Prostate gland (tissue), 2 donors: ENCODE measurements around the gene STARD4. TPM values are rescaled to one million over a fixed set of nuclear protein-coding genes. Genes with fewer than 3 reads are reported as not detected.

Source experiments
- DNase-seq: peaks from one replicate; pipeline ENCODE4 v3.0.0-alpha.2; 2019; ENCODE audit warnings: low spot score
- H3K27ac ChIP-seq, 2 donors: fragments of 200-600 bp; sonication (generic); 2 replicates each; pipeline ENCODE4 v1.5.1; 2017 to 2019
- H3K27me3 ChIP-seq: fragments of 200-600 bp; sonication (generic); replicated peaks from 2 replicates; pipeline ENCODE4 v1.5.1; 2019; ENCODE audit not compliant: insufficient read depth
- H3K36me3 ChIP-seq, 2 donors: fragments of 200-600 bp; sonication (generic); 1 replicate in 1 of 2; 2 replicates in 1 of 2; pipeline versions ENCODE4 v1.5.1 to v1.8.1; 2017 to 2019
- H3K4me1 ChIP-seq: fragments of 200-600 bp; sonication (generic); replicated peaks from 2 replicates; pipeline ENCODE4 v1.5.1; 2019
- H3K4me3 ChIP-seq, 2 donors: fragments of 200-600 bp; sonication (generic); 2 replicates each; pipeline ENCODE4 v1.5.1; 2017 to 2019
- H3K9me3 ChIP-seq: fragments of 200-600 bp; sonication (generic); 2 replicates; pipeline ENCODE4 v1.5.1; 2017
- POLR2A ChIP-seq: fragments of 450-650 bp; IDR thresholded peaks from one replicate; pipeline ENCODE4 v1.6.1; 2016; ENCODE audit warnings: antibody characterized with exemption, mild to moderate bottlenecking
- POLR2AphosphoS5 ChIP-seq: sonication (generic); formaldehyde crosslinking; IDR thresholded peaks from one replicate; pipeline ENCODE4 v1.6.1; 2017; ENCODE audit warnings: antibody characterized with exemption
- WGBS: methylation state at CpG from one replicate; pipeline ENCODE4 v1.1.5; 2018; 5-methylcytosine and 5-hydroxymethylcytosine counted together
- intact Hi-C: fragments of 100-400 bp; cut with DNase I; formaldehyde crosslinking; loops from one replicate; pipeline ENCODE4 v1.14.2; 2022
- total RNA-seq, 2 donors: library from RNA; depleted of rRNA; stranded (reverse); fragments of >200 nt; gene quantifications; one replicate each; pipeline ENCODE4 v1.1.0, GENCODE V29; 2016
- TF ChIP-seq, protein P1 (sequence below), 4 experiments: fragments of 200-600 bp in 2 of 4; fragments of 450-650 bp in 2 of 4; sonication (generic) in 2 of 4; IDR thresholded peaks; 1 replicate in 3 of 4; 2 replicates in 1 of 4; pipeline ENCODE4 v1.5.1; 2016 to 2019; ENCODE audit warnings: antibody characterized with exemption in 4 of 4, mild to moderate bottlenecking in 2 of 4, moderate library complexity in 2 of 4

STARD4 gene
- total RNA-seq, 2 donors from 2014 or later: 12.1 to 13.4 TPM

DNA sequence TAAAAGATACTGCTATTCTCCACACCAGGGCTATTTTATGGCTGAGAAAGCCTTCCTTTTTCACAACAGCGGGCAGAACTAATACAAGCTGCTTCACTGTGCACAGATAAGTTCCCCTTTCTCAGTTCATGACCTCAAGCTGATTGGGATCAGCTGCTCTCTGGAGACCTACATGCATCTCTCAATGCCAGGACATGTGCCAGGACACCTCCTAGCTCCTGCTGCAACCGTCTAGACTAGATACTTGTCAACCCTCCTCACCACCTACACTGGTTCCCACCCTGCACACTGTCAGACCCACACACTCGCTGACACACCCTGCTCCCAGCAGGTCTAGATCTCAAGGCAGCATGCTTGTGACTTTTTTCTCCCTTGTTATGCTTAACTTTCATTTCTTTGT lies 39.8 kb downstream of the STARD4 start:
- 57% methylated on average over 3 of the region's 3 CpGs for WGBS

DNA sequence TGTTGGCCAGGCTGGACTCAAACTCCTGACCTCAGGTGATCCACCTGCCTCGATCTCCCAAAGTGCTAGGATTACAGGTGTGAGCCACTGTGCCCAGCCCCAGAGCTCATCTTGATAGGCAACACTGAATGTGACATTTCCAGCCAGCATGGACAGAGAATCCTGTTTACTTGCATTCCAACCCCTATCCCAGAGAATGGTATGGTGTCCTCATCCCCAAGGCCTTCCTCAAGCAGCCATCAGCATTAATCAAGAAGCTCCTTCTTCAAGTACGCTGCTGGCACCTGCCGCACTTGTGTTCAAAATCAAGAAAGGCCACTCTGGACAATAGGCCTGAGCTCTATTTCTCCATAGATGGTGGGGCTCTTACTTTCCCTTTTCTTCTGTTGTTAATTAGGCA lies 40.2 kb downstream of the STARD4 start:
- Histone ChIP-seq H3K27ac (no peak overlapping the region), H3K27me3 (no peaks in the 10 kb centered on the region), H3K4me1 (no peaks in the 10 kb centered on the region), H3K4me3 (no peak overlapping the region), H3K9me3 (no peaks in the 10 kb centered on the region), H3K36me3 (no peaks in the 10 kb centered on the region)
- intact Hi-C loops: no loop called here
- DNase-seq: no peak
- 86% methylated on average over 3 of the region's 3 CpGs for WGBS
- TF ChIP-seq, protein P1, sequence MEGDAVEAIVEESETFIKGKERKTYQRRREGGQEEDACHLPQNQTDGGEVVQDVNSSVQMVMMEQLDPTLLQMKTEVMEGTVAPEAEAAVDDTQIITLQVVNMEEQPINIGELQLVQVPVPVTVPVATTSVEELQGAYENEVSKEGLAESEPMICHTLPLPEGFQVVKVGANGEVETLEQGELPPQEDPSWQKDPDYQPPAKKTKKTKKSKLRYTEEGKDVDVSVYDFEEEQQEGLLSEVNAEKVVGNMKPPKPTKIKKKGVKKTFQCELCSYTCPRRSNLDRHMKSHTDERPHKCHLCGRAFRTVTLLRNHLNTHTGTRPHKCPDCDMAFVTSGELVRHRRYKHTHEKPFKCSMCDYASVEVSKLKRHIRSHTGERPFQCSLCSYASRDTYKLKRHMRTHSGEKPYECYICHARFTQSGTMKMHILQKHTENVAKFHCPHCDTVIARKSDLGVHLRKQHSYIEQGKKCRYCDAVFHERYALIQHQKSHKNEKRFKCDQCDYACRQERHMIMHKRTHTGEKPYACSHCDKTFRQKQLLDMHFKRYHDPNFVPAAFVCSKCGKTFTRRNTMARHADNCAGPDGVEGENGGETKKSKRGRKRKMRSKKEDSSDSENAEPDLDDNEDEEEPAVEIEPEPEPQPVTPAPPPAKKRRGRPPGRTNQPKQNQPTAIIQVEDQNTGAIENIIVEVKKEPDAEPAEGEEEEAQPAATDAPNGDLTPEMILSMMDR (IDR thresholded peaks at IDR 0.05): no peak
- no peak for TF ChIP-seq POLR2AphosphoS5
- TF ChIP-seq POLR2A: no peak

More for the DNA sequence above, 39.8 kb downstream of the STARD4 start:
- Histone ChIP-seq H3K4me3 (no peak overlapping the region), H3K9me3 (no peaks in the 10 kb centered on the region), H3K4me1 (no peaks in the 10 kb centered on the region), H3K27me3 (no peaks in the 10 kb centered on the region), H3K27ac (no peak overlapping the region), H3K36me3 (no peaks in the 10 kb centered on the region)
- TF ChIP-seq POLR2AphosphoS5: no peak
- TF ChIP-seq, protein P1 (IDR thresholded peaks at IDR 0.05): no peak
- no peak for TF ChIP-seq POLR2A
- intact Hi-C loops: no loop called here
- DNase-seq: no peak

GRCh38 chr5:111469903-111470302 lies 42.4 kb downstream of the STARD4 start:
- Histone ChIP-seq H3K36me3 (no peaks in the 10 kb centered on the region), H3K4me1 (no peaks in the 10 kb centered on the region), H3K27ac (no peak overlapping the region), H3K9me3 (no peaks in the 10 kb centered on the region), H3K4me3 (no peak overlapping the region), H3K27me3 (no peaks in the 10 kb centered on the region)
- 46% methylated on average over 2 of the region's 2 CpGs for whole genome bisulfite sequencing
- intact Hi-C loops: no loop called here
- no peak for DNase-seq
- TF ChIP-seq POLR2AphosphoS5 (no peak), POLR2A (no peak)
- TF ChIP-seq, protein P1 (IDR thresholded peaks at IDR 0.05): no peak

DNA sequence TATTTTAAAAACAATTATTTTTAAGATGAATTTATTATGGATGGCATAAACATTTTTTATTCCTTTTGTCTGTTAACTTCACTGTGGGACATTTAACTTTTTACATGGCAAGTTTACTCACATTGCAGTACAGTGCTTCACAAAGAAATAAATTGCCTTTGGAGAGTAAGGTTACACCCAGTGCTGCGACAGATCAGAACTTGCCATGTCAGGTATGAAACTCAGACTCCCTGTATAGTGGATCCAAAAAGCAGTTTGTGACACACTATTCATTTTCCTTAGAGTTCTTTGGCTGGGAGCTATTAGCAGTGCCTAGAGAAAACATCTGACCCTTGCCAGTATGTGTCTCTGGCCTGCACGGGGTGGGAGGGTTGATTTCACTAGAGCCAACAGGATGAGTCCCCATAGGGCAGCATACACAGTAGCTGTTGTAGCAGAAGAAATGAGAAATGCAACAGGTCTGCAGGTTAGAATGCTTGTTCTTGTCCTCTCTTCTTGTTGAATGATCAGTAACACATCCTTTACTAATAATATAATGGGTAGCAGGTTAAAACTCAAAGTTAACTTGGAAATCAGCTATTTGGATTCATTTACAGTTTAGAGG lies 42.9 kb downstream of the STARD4 start:
- no peak for TF ChIP-seq POLR2AphosphoS5
- no peak for TF ChIP-seq POLR2A
- TF ChIP-seq, protein P1 (IDR thresholded peaks at IDR 0.05): no peak
- 47% methylated on average over 2 of the region's 2 CpGs for WGBS
- no peak for DNase-seq
- intact Hi-C loops: no loop called here
- Histone ChIP-seq H3K27me3 (no peaks in the 10 kb centered on the region), H3K36me3 (no peaks in the 10 kb centered on the region), H3K9me3 (no peaks in the 10 kb centered on the region), H3K27ac (no peak overlapping the region), H3K4me3 (no peak overlapping the region), H3K4me1 (no peaks in the 10 kb centered on the region)

- TF ChIP-seq, protein P1 (IDR thresholded peaks at IDR 0.05): no peak
- no peak for TF ChIP-seq POLR2A
- no peak for TF ChIP-seq POLR2AphosphoS5
- intact Hi-C loops: loop anchor here (5.0 kb wide), 1 partner anchor 306 kb away; no protein-coding TSS in a partner anchor
- Histone ChIP-seq H3K36me3 (no peaks in the 10 kb centered on the region), H3K4me1 (no peaks in the 10 kb centered on the region), H3K4me3 (no peak overlapping the region), H3K9me3 (no peaks in the 10 kb centered on the region), H3K27ac (no peak overlapping the region), H3K27me3 (no peaks in the 10 kb centered on the region)
- DNase-seq: no peak
Measured at GRCh38 chr5:111463311-111463710, 49.0 kb downstream of the STARD4 start.
